Measurements from ENCODE around the gene KDM3B.

The KDM3B gene

DNA sequence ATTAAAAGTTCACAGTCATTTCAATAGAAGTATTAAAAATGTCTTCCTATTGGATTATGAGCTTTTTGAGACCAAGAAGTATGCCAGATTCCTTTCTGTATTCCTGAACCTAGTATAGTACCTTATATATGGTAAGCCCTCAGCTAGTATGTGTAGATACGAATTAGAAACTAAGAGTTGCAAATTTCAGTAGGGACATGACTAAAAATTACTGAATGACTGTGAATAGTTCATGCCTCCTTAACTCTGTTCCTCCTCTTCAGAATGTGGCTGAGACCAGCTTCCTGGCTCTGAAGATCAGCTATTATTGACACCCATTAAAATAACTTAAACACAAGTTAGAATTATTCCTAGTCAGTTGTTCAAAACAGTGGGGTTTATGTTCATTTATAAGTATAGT, 19.7 kb downstream of the KDM3B start:
- Histone ChIP-seq H3K9ac (ENCODE audit: low read depth, low read length) (no peak overlapping the region), H3K4me1 (ENCODE audit: insufficient read depth, low read length) (no peaks in the 10 kb centered on the region), H3K27me3 (ENCODE audit: insufficient read depth, low read length, poor library complexity) (no peaks in the 10 kb centered on the region), H4K20me1 (ENCODE audit: insufficient read depth, low read length) (peaks cover 36% of the 10 kb centered on the region), H3K4me2 (ENCODE audit: insufficient read depth, low read length) (no peak overlapping the region), H3K36me3 (ENCODE audit: insufficient read depth, low read length) (peaks cover 48% of the 10 kb centered on the region), H3K9me3 (ENCODE audit: insufficient read depth, low read length, severe bottlenecking) (no peaks in the 10 kb centered on the region), H3K4me3 (ENCODE audit: low read depth in 1 of 2, low read length in 2 of 2) (no peak overlapping the region), H3K79me2 (ENCODE audit: insufficient read depth, low read length) (peaks cover 62% of the 10 kb centered on the region), H2AFZ (ENCODE audit: low read depth, low read length) (no peak overlapping the region), H3K27ac (ENCODE audit: low read length) (no peak overlapping the region)
- no peak for TF ChIP-seq EZH2 (IDR thresholded peaks at IDR 0.05; ENCODE audit: borderline replicate concordance, low read depth, low read length, severe bottlenecking)
- no peak for TF ChIP-seq CTCF (IDR thresholded peaks at IDR 0.05; ENCODE audit: borderline replicate concordance, extremely low read depth, low read length, poor library complexity, severe bottlenecking)
- ATAC-seq (ENCODE audit: insufficient read depth, low read depth) (no peak), DNase-seq (no peak)

- no peaks in the 10 kb centered on the region for H3K4me1 ChIP-seq (ENCODE audit: insufficient read depth, low read length)
- no peak overlapping the region for H3K4me3 ChIP-seq (ENCODE audit: low read depth in 1 of 2, low read length in 2 of 2)
- H3K4me2 ChIP-seq (ENCODE audit: insufficient read depth, low read length) = no peak overlapping the region
- peaks cover 36% of the 10 kb centered on the region for H4K20me1 ChIP-seq (ENCODE audit: insufficient read depth, low read length)
- peaks cover 52% of the 10 kb centered on the region for H3K36me3 ChIP-seq (ENCODE audit: insufficient read depth, low read length)
- DNase-seq (no peak), ATAC-seq (ENCODE audit: insufficient read depth, low read depth) (no peak)
- H3K79me2 ChIP-seq (ENCODE audit: insufficient read depth, low read length) = peaks cover 57% of the 10 kb centered on the region
- TF ChIP-seq CTCF (IDR thresholded peaks at IDR 0.05; ENCODE audit: borderline replicate concordance, extremely low read depth, low read length, poor library complexity, severe bottlenecking) (no peak), EZH2 (IDR thresholded peaks at IDR 0.05; ENCODE audit: borderline replicate concordance, low read depth, low read length, severe bottlenecking) (no peak)
- no peak overlapping the region for H3K27ac ChIP-seq (ENCODE audit: low read length)
- no peak overlapping the region for H3K9ac ChIP-seq (ENCODE audit: low read depth, low read length)
- no peak overlapping the region for H2AFZ ChIP-seq (ENCODE audit: low read depth, low read length)
- no peaks in the 10 kb centered on the region for H3K27me3 ChIP-seq (ENCODE audit: insufficient read depth, low read length, poor library complexity)
- no peaks in the 10 kb centered on the region for H3K9me3 ChIP-seq (ENCODE audit: insufficient read depth, low read length, severe bottlenecking)
Measured at GRCh38 chr5:138372653-138373052, 20.2 kb downstream of the KDM3B start.

GRCh38 chr5:138382347-138382746, 29.9 kb downstream of the KDM3B start:
- peaks cover 82% of the 10 kb centered on the region for H3K36me3 ChIP-seq (ENCODE audit: insufficient read depth, low read length)
- no peak for ATAC-seq (ENCODE audit: insufficient read depth, low read depth)
- no peak overlapping the region for H2AFZ ChIP-seq (ENCODE audit: low read depth, low read length)
- no peak overlapping the region for H3K9ac ChIP-seq (ENCODE audit: low read depth, low read length)
- H3K27me3 ChIP-seq (ENCODE audit: insufficient read depth, low read length, poor library complexity) = no peaks in the 10 kb centered on the region
- TF ChIP-seq CTCF (IDR thresholded peaks at IDR 0.05; ENCODE audit: borderline replicate concordance, extremely low read depth, low read length, poor library complexity, severe bottlenecking) (no peak), EZH2 (IDR thresholded peaks at IDR 0.05; ENCODE audit: borderline replicate concordance, low read depth, low read length, severe bottlenecking) (no peak)
- H3K27ac ChIP-seq (ENCODE audit: low read length) = no peak overlapping the region
- DNase-seq = no peak
- no peaks in the 10 kb centered on the region for H3K9me3 ChIP-seq (ENCODE audit: insufficient read depth, low read length, severe bottlenecking)
- H3K79me2 ChIP-seq (ENCODE audit: insufficient read depth, low read length) = no peaks in the 10 kb centered on the region
- no peak overlapping the region for H3K4me3 ChIP-seq (ENCODE audit: low read depth in 1 of 2, low read length in 2 of 2)
- H3K4me1 ChIP-seq (ENCODE audit: insufficient read depth, low read length) = no peaks in the 10 kb centered on the region
- H4K20me1 ChIP-seq (ENCODE audit: insufficient read depth, low read length) = no peaks in the 10 kb centered on the region
- no peak overlapping the region for H3K4me2 ChIP-seq (ENCODE audit: insufficient read depth, low read length)

DNA sequence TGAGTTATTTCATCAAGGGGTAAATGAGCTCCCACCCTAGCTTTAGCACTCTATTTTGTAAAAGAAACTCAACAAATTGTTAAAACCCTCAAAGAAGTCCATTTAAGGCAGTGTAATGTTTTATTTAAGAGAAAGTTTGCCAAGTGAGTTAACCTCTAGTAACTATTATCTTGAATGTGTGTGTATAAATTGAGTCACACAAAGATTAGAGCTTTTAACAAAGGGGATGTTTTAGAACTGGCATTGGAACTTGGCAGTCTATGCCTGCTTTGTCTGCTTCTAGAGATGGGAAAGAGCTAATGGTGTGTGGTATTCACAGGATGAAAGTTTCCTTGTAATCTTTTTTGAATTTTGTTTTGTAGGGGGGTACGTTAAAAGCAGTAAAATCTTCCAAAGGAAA, 33.2 kb downstream of the KDM3B start:
- DNase-seq (no peak), ATAC-seq (ENCODE audit: insufficient read depth, low read depth) (no peak)
- H3K79me2 ChIP-seq (ENCODE audit: insufficient read depth, low read length) = no peaks in the 10 kb centered on the region

More for the DNA sequence above, 33.2 kb downstream of the KDM3B start:
- no peaks in the 10 kb centered on the region for H3K4me1 ChIP-seq (ENCODE audit: insufficient read depth, low read length)
- H3K4me2 ChIP-seq (ENCODE audit: insufficient read depth, low read length) = no peak overlapping the region
- H3K27ac ChIP-seq (ENCODE audit: low read length) = no peak overlapping the region
- H2AFZ ChIP-seq (ENCODE audit: low read depth, low read length) = no peak overlapping the region
- TF ChIP-seq EZH2 (IDR thresholded peaks at IDR 0.05; ENCODE audit: borderline replicate concordance, low read depth, low read length, severe bottlenecking) = no peak
- no peak for TF ChIP-seq CTCF (IDR thresholded peaks at IDR 0.05; ENCODE audit: borderline replicate concordance, extremely low read depth, low read length, poor library complexity, severe bottlenecking)
- H4K20me1 ChIP-seq (ENCODE audit: insufficient read depth, low read length) = no peaks in the 10 kb centered on the region
- no peak overlapping the region for H3K4me3 ChIP-seq (ENCODE audit: low read depth in 1 of 2, low read length in 2 of 2)
- no peaks in the 10 kb centered on the region for H3K9me3 ChIP-seq (ENCODE audit: insufficient read depth, low read length, severe bottlenecking)
- no peak overlapping the region for H3K9ac ChIP-seq (ENCODE audit: low read depth, low read length)
- no peaks in the 10 kb centered on the region for H3K27me3 ChIP-seq (ENCODE audit: insufficient read depth, low read length, poor library complexity)
- H3K36me3 ChIP-seq (ENCODE audit: insufficient read depth, low read length) = peaks cover 75% of the 10 kb centered on the region
